ENCODE measurements around the gene SCYL3.

GRCh38 chr1:169869426-169869825, 24.3 kb downstream of the SCYL3 start:
- TF ChIP-seq ARNT (IDR thresholded peaks at IDR 0.05) (no peak), PKNOX1 (IDR thresholded peaks at IDR 0.05) (no peak), FOXK2 (IDR thresholded peaks at IDR 0.05) (no peak)
